Measurements from ENCODE around the gene TTC9B. TPM values are rescaled to one million over a fixed set of nuclear protein-coding genes. Genes with fewer than 3 reads are reported as not detected.

TTC9B gene
- total and polyA plus RNA-seq, 8 donors = 0.35 to 0.37 TPM; not detected in 6

DNA sequence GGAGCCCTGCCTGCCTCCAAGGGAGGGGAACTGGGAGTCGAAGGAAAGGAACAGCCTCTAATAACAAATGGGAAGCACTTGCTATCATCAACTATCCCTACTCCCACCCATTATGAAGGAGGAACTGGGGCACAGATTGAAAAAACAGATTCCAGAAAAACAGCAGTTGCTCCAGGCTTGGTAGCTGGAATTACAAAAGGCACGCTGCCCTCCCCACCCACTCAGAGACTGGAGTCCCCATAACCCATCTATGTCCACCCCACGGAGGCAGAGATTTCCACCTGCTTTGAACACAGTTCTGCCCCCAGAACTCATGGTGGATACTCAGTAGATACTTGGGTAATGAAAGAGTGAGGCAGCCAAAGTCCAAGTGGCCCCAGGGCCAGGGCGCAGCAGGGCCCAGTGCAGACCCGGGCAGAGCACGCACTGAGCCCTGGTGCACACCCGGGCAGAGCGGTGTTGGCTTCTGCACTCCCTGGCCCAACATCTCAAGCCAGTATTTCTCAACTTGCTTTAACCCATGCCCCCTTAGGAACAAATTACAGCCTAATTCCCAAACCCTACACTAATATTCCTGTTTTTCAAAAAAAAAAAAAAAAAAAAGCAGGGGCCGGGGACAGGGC is 27.4 kb upstream of the TTC9B start:
- no peak for DNase-seq
- H3K27ac ChIP-seq = no peak overlapping the region
- H3K4me3 ChIP-seq = no peak overlapping the region
- TF ChIP-seq POLR2A (IDR thresholded peaks at IDR 0.05) (no peak), EP300 (IDR thresholded peaks at IDR 0.05) (no peak), POLR2AphosphoS5 (IDR thresholded peaks at IDR 0.05) (no peak)
- TF ChIP-seq, protein P1, sequence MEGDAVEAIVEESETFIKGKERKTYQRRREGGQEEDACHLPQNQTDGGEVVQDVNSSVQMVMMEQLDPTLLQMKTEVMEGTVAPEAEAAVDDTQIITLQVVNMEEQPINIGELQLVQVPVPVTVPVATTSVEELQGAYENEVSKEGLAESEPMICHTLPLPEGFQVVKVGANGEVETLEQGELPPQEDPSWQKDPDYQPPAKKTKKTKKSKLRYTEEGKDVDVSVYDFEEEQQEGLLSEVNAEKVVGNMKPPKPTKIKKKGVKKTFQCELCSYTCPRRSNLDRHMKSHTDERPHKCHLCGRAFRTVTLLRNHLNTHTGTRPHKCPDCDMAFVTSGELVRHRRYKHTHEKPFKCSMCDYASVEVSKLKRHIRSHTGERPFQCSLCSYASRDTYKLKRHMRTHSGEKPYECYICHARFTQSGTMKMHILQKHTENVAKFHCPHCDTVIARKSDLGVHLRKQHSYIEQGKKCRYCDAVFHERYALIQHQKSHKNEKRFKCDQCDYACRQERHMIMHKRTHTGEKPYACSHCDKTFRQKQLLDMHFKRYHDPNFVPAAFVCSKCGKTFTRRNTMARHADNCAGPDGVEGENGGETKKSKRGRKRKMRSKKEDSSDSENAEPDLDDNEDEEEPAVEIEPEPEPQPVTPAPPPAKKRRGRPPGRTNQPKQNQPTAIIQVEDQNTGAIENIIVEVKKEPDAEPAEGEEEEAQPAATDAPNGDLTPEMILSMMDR (IDR thresholded peaks at IDR 0.05) = no peak
- 74 to 95% (median 92%) methylated on average over 4 to 9 of the region's 9 CpGs for WGBS, 5 donors
- intact Hi-C loops (cut with DNase I; ENCODE audit: low total_unique reads) = no loop called here
- H3K36me3 ChIP-seq = peaks cover 21 to 57% (median 45%) of the 10 kb centered on the region in 4 donors
- peaks cover 0 to 48% (median 12%) of the 10 kb centered on the region in 4 donors for H3K4me1 ChIP-seq
- H3K9me3 ChIP-seq = no peaks in the 10 kb centered on the region
- H3K27me3 ChIP-seq = no peaks in the 10 kb centered on the region

- Histone ChIP-seq H3K27ac (no peak overlapping the region), H3K9me3 (no peaks in the 10 kb centered on the region), H3K27me3 (no peaks in the 10 kb centered on the region), H3K4me1 (peaks cover 0 to 48% (median 12%) of the 10 kb centered on the region in 4 donors), H3K36me3 (peaks cover 28 to 57% (median 46%) of the 10 kb centered on the region in 4 donors), H3K4me3 (no peak overlapping the region)
- TF ChIP-seq, protein P1 (IDR thresholded peaks at IDR 0.05) = no peak
- TF ChIP-seq EP300 (IDR thresholded peaks at IDR 0.05) (no peak), POLR2A (IDR thresholded peaks at IDR 0.05) (no peak), POLR2AphosphoS5 (IDR thresholded peaks at IDR 0.05) (no peak)
- no peak for DNase-seq
- intact Hi-C loops (cut with DNase I; ENCODE audit: low total_unique reads) = no loop called here
- 72 to 89% (median 81%) methylated on average over 11 to 12 of the region's 12 CpGs for WGBS, 5 donors
Measured at GRCh38 chr19:40244579-40245317, 26.6 kb upstream of the TTC9B start.

DNA sequence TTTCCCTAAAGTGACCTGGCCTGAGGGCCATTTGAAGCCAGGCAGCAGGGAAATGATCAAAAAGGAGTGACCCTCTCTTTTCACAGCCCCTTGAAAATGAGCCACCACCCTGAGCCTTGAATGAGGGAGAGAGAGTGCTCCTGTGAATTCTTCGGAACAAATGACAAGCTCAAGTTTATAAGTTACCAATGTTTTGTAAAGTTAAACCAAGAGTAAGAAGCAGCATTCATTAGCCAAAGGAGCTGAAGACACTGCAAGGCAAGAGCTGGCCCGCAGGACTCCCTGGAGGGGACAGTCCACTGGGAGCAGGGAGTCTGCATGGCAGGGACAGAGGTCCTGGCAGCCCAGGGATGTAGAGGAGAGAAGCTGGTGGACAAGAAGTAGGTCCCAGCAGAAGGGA is 25.0 kb upstream of the TTC9B start:
- WGBS, 5 donors = 92 to 100% (median 97%) methylated on average over 2 of the region's 2 CpGs
- Histone ChIP-seq H3K36me3 (peaks cover 44 to 63% (median 53%) of the 10 kb centered on the region in 4 donors), H3K27me3 (no peaks in the 10 kb centered on the region), H3K4me1 (peaks cover 0 to 48% (median 12%) of the 10 kb centered on the region in 4 donors), H3K27ac (no peak overlapping the region), H3K4me3 (no peak overlapping the region), H3K9me3 (no peaks in the 10 kb centered on the region)
- intact Hi-C loops (cut with DNase I; ENCODE audit: low total_unique reads) = no loop called here
- DNase-seq = no peak
- TF ChIP-seq EP300 (IDR thresholded peaks at IDR 0.05) (no peak), POLR2AphosphoS5 (IDR thresholded peaks at IDR 0.05) (no peak), POLR2A (IDR thresholded peaks at IDR 0.05) (no peak)
- TF ChIP-seq, protein P1 (IDR thresholded peaks at IDR 0.05) = no peak

GRCh38 chr19:40242480-40242879 is 24.3 kb upstream of the TTC9B start:
- H3K36me3 ChIP-seq = peaks cover 48 to 66% (median 56%) of the 10 kb centered on the region in 4 donors
- intact Hi-C loops (cut with DNase I; ENCODE audit: low total_unique reads) = no loop called here
- TF ChIP-seq POLR2A (IDR thresholded peaks at IDR 0.05) = no peak
- no peak for TF ChIP-seq EP300 (IDR thresholded peaks at IDR 0.05)
- TF ChIP-seq, protein P1 (IDR thresholded peaks at IDR 0.05) = no peak
- TF ChIP-seq POLR2AphosphoS5 (IDR thresholded peaks at IDR 0.05) = no peak
- no peaks in the 10 kb centered on the region for H3K9me3 ChIP-seq
- peaks cover 0 to 44% (median 12%) of the 10 kb centered on the region in 4 donors for H3K4me1 ChIP-seq
- H3K27ac ChIP-seq = peak overlapping the region in 3 of 5 donors; percentile 6 to 32 (median 21)
- whole genome bisulfite sequencing, 5 donors = 75 to 92% (median 82%) methylated on average over 11 to 12 of the region's 12 CpGs
- no peak overlapping the region for H3K4me3 ChIP-seq
- DNase-seq = no peak
- H3K27me3 ChIP-seq = no peaks in the 10 kb centered on the region

Data from stomach (tissue), 9 donors.